ENCODE results near the gene CREG1. TPM values are rescaled to one million over a fixed set of nuclear protein-coding genes. Genes with fewer than 3 reads are reported as not detected.

The CREG1 gene
- total RNA-seq, 1 donor from 2014 or later = 51.2 TPM

DNA sequence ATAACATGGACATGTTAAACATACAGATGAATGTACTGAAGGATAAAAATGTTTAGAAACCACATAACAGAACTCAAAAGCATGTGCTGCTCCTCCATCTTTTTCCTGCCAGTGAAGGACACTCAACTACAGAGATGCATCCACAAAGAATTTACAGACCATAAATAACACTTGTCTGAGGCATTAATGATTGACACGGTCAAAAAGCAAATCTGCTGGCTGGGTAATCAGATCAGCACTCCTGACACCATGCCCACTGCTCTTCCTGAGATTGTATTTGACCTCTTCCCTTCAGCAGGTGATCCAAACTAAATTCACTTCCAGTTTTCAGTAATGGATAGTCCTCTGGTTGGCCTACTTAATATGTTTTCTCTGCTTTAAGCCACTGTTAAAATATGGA lies 6.6 kb downstream of the CREG1 start:
- TF ChIP-seq, protein P1, sequence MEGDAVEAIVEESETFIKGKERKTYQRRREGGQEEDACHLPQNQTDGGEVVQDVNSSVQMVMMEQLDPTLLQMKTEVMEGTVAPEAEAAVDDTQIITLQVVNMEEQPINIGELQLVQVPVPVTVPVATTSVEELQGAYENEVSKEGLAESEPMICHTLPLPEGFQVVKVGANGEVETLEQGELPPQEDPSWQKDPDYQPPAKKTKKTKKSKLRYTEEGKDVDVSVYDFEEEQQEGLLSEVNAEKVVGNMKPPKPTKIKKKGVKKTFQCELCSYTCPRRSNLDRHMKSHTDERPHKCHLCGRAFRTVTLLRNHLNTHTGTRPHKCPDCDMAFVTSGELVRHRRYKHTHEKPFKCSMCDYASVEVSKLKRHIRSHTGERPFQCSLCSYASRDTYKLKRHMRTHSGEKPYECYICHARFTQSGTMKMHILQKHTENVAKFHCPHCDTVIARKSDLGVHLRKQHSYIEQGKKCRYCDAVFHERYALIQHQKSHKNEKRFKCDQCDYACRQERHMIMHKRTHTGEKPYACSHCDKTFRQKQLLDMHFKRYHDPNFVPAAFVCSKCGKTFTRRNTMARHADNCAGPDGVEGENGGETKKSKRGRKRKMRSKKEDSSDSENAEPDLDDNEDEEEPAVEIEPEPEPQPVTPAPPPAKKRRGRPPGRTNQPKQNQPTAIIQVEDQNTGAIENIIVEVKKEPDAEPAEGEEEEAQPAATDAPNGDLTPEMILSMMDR (IDR thresholded peaks at IDR 0.05) = no peak
- Mint-ChIP-seq H3K27me3 (ENCODE audit: low read depth) (no peaks in the 10 kb centered on the region), H3K36me3 (ENCODE audit: low read depth) (peaks cover 12% of the 10 kb centered on the region)

DNA sequence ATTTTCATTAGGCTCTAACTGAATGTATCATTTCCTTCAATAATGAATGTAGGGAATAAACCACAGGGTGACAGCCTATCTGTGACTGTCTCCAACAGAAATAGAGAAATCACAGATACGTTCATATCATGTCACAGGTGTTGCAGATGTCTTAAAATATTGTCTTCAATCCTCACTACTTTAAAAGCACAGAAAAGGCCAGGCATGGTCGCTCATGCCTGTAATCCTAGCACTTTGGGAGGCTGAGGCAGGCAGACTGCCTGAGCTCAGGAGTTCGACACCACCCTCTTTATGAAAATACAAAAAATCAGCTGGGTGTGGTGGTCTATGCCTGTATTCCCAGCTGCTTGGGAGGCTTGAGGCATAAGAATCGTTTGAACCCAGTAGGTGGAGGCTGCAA lies 8.2 kb downstream of the CREG1 start:
- Mint-ChIP-seq H3K27ac (ENCODE audit: unreplicated experiment) (no peak overlapping the region), H3K9me3 (ENCODE audit: low read depth) (no peaks in the 10 kb centered on the region), H3K4me3 (ENCODE audit: unreplicated experiment) (no peak overlapping the region), H3K4me1 (ENCODE audit: low read depth) (peaks cover 25% of the 10 kb centered on the region), H3K27me3 (ENCODE audit: low read depth) (no peaks in the 10 kb centered on the region), H3K36me3 (ENCODE audit: low read depth) (peaks cover 12% of the 10 kb centered on the region)
- DNase-seq (ENCODE audit: low spot score) = no peak
- TF ChIP-seq, protein P1 (IDR thresholded peaks at IDR 0.05) = no peak

More for the DNA sequence above, 6.6 kb downstream of the CREG1 start:
- Mint-ChIP-seq H3K9me3 (ENCODE audit: low read depth) (no peaks in the 10 kb centered on the region), H3K27ac (ENCODE audit: unreplicated experiment) (no peak overlapping the region), H3K4me3 (ENCODE audit: unreplicated experiment) (no peak overlapping the region), H3K4me1 (ENCODE audit: low read depth) (peaks cover 13% of the 10 kb centered on the region)
- no peak for DNase-seq (ENCODE audit: low spot score)

DNA sequence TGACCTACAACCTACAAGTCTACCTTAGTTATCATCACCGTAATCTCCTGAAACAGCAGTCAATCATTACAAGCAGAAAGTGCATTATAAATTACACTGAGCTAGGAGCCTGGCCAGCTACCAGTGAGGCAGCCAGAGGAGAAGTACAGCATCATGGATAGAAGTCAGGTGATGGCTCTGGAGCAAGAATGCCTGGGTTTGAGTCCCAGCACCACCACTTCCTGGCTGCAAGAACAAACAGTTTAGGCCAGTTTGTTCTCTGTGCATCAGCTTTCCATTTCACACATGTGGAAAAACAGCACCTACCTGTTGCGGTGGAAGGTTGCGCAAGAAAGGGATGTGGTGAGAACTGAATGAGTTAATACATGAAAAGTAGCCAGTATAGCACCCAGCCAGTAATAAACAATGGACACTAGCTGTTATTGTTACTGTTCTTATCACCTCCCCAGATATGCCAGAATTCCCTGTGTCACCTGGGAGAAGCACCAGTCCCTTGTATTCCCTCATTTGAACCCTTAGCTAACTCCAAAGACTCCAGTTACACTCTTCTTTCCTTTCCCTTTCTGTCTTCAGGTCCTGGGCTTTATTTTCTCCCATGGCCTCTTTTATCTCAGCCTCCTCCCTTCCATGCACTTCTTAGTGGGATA lies 9.0 kb downstream of the CREG1 start:
- Mint-ChIP-seq H3K9me3 (ENCODE audit: low read depth) (no peaks in the 10 kb centered on the region), H3K4me1 (ENCODE audit: low read depth) (peaks cover 26% of the 10 kb centered on the region), H3K36me3 (ENCODE audit: low read depth) (peaks cover 12% of the 10 kb centered on the region), H3K27ac (ENCODE audit: unreplicated experiment) (no peak overlapping the region), H3K27me3 (ENCODE audit: low read depth) (no peaks in the 10 kb centered on the region), H3K4me3 (ENCODE audit: unreplicated experiment) (no peak overlapping the region)
- TF ChIP-seq, protein P1 (IDR thresholded peaks at IDR 0.05) = no peak
- DNase-seq (ENCODE audit: low spot score) = no peak

DNA sequence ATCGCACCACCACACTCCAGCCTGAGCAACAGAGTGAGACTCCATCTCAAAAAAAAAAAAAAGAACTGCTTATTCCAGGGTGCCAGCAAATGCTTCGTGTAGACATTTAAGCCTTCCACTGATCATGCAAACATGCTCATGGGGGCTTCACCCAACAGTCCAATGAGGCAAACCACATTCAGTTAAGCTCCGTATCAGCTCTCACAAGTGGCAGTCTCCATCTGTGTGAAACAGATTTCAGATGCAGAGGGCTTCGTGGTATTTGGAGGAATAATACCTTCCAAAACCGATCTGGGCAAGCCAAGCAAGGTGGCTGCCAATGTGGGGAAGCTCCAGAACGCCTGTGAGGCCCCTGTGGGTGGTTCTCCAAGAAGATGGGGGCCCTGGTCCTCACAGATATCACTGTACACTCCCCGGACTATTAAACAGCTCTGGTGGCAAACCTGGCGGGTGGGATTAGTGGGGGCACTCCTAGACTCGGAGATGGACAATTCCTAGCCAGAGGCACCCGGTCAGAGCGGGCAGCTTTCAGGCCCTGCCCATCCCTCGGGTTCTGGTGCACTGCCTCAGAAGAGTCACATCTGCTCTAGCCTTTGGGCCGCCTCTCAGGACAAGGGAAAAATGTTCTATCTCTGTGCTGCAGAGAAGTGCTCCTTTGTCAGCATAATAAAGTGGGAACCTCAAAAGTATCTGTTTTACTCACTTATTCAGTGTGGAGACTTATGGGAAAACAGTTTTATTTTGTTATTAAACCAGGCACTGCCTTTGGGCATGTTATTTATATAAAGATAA lies 10.2 kb downstream of the CREG1 start:
- Mint-ChIP-seq H3K27ac (ENCODE audit: unreplicated experiment) (no peak overlapping the region), H3K36me3 (ENCODE audit: low read depth) (peaks cover 10% of the 10 kb centered on the region), H3K27me3 (ENCODE audit: low read depth) (no peaks in the 10 kb centered on the region), H3K4me3 (ENCODE audit: unreplicated experiment) (no peak overlapping the region), H3K4me1 (ENCODE audit: low read depth) (peaks cover 19% of the 10 kb centered on the region), H3K9me3 (ENCODE audit: low read depth) (no peaks in the 10 kb centered on the region)
- no peak for DNase-seq (ENCODE audit: low spot score)
- TF ChIP-seq, protein P1 (IDR thresholded peaks at IDR 0.05) = no peak

DNA sequence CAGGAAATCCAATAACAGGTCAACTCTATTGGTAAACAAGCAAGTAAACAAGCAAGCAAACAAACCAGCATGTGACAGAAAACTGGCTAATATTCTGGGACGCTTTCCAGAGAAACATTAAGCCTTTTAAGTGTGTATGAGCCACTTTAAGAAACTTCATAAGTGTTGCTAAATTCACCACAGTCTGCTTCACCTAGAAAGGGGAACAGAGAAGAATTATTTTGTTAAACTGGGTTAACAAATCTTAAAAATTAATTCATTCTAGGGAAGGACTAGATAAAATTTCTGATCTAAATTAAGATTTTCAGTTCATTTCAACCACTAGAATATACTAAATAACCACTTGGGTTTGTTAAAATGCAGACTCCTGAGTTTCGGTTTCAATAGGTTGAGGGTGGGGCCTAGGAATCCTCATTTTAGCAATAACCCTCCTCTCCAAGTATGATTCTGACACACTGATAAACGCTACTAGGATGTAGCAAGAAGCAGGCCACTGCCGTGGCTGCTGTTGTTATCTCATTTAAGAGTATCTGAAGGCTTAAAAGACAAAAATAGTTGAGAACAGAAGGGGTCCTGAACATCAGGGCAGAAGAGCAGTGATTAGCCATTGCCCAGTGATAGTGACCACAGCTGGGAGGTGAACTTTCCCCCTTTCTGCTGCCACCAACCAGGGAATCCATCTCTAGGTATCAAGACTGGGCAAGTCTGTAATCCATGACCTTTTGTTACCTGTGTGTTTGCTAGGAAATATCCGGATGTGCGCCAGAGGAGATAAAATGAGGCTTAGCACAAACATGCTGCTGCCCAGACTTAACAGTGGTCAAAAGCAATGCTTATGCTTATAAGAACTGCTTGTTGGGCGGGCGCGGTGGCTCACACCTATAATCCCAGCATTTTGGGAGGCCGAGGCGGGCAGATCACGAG lies 11.2 kb downstream of the CREG1 start:
- Mint-ChIP-seq H3K4me1 (ENCODE audit: low read depth) (peaks cover 13% of the 10 kb centered on the region), H3K27ac (ENCODE audit: unreplicated experiment) (no peak overlapping the region), H3K4me3 (ENCODE audit: unreplicated experiment) (no peak overlapping the region), H3K36me3 (ENCODE audit: low read depth) (peaks cover 9% of the 10 kb centered on the region), H3K27me3 (ENCODE audit: low read depth) (no peaks in the 10 kb centered on the region), H3K9me3 (ENCODE audit: low read depth) (no peaks in the 10 kb centered on the region)
- DNase-seq (ENCODE audit: low spot score) = no peak
- TF ChIP-seq, protein P1 (IDR thresholded peaks at IDR 0.05) = no peak
